ENCODE data around the gene NCOA7.

DNA sequence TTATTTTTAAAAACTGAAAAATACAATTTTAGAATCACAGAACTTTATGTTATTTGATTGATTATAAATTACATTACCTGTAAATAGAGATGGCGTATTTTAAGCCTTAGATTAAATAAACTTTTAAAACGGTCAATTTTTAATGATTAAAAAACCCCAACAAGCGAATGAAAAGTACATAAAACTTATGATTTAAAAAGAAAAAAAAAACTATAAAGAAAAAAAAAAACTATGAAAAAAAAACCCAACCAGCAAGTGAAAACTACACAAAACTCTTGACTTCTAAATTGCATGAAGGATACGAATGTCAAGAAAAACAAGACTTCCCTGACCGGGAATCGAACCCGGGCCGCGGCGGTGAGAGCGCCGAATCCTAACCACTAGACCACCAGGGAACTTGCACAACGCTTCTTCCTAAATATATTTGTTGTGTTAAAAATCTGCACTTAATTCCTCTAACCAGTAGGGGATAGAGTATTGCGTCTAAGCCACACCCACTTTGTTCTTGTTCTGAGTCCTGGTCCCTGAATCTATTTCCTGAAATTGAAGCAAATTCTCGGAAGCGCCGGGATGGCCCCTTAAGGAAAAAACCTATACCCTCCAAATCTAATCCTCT lies 10.7 kb upstream of the NCOA7 start:
- TF ChIP-seq, protein P1, sequence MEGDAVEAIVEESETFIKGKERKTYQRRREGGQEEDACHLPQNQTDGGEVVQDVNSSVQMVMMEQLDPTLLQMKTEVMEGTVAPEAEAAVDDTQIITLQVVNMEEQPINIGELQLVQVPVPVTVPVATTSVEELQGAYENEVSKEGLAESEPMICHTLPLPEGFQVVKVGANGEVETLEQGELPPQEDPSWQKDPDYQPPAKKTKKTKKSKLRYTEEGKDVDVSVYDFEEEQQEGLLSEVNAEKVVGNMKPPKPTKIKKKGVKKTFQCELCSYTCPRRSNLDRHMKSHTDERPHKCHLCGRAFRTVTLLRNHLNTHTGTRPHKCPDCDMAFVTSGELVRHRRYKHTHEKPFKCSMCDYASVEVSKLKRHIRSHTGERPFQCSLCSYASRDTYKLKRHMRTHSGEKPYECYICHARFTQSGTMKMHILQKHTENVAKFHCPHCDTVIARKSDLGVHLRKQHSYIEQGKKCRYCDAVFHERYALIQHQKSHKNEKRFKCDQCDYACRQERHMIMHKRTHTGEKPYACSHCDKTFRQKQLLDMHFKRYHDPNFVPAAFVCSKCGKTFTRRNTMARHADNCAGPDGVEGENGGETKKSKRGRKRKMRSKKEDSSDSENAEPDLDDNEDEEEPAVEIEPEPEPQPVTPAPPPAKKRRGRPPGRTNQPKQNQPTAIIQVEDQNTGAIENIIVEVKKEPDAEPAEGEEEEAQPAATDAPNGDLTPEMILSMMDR (IDR thresholded peaks at IDR 0.05) = peak; percentile 30 to 77 (median 57)
- no peak for TF ChIP-seq POLR2A (IDR thresholded peaks at IDR 0.05)
- TF ChIP-seq POLR2AphosphoS5 (IDR thresholded peaks at IDR 0.05) = peak; percentile 49
